SK-N-SH (cell line): ENCODE data around the gene CAGE1. TPM values are rescaled to one million over a fixed set of nuclear protein-coding genes. Genes with fewer than 3 reads are reported as not detected.

Source experiments
- CTCF ChIA-PET: fragments of 300-600, 350-600 bp; formaldehyde crosslinking; extraction: SDS; loops from one replicate; lab custom pipeline; 2021; lab: Yijun Ruan, JAX
- POLR2A ChIA-PET: fragments of 350-600 bp; sonication (Branson Sonifier 250); formaldehyde crosslinking; extraction: SDS; loops from one replicate; lab custom pipeline; 2020; ENCODE audit warnings: antibody characterized with exemption, inconsistent platforms; lab: Yijun Ruan, JAX
- DNase-seq: peaks from one replicate; pipeline ENCODE4 v3.0.0; 2012
- H2AFZ ChIP-seq: fragments of 200-600 bp; sonication (generic); 2 replicates; pipeline ENCODE4 v1.8.1; 2016; ENCODE audit warnings: antibody characterized with exemption, mild to moderate bottlenecking, low read depth
- H3F3A ChIP-seq: fragments of 200-600 bp; sonication (generic); replicated peaks from 2 replicates; pipeline ENCODE3; 2016; ENCODE audit warnings: antibody characterized with exemption, mild to moderate bottlenecking; ENCODE audit not compliant: insufficient read depth
- H3K27ac ChIP-seq, 2 experiments: fragments of 200-500 bp in 1 of 2; fragments of 200-600 bp in 1 of 2; sonication (Bioruptor generic) in 1 of 2; sonication (generic), shearing (Covaris generic) in 1 of 2; 2 replicates each; pipeline versions ENCODE4 v1.5.1 to v1.6.1; 2014 to 2016; ENCODE audit warnings: low read depth in 2 of 2, inconsistent platforms in 1 of 2, low read length in 1 of 2, mild to moderate bottlenecking in 1 of 2, mixed read lengths in 1 of 2
- H3K27me3 ChIP-seq: fragments of 200-600 bp; sonication (generic), shearing (Covaris generic); 2 replicates; pipeline ENCODE4 v1.6.1; 2016; ENCODE audit warnings: mixed run types; ENCODE audit not compliant: insufficient read depth
- H3K36me3 ChIP-seq, 2 experiments: fragments of 200-500 bp in 1 of 2; fragments of 200-600 bp in 1 of 2; sonication (Bioruptor generic) in 1 of 2; sonication (generic) in 1 of 2; replicated peaks in 1 of 2; 2 replicates each; pipeline versions ENCODE3 to v1.5.1; 2014 to 2016; ENCODE audit warnings: low read length in 1 of 2, mild to moderate bottlenecking in 1 of 2; ENCODE audit not compliant: insufficient read depth in 2 of 2, control insufficient read depth in 1 of 2
- H3K4me1 ChIP-seq, 2 experiments: fragments of 200-500 bp in 1 of 2; fragments of 200-600 bp in 1 of 2; sonication (Bioruptor generic) in 1 of 2; sonication (generic), shearing (Covaris generic) in 1 of 2; 2 replicates each; pipeline versions ENCODE4 v1.5.1 to v1.6.1; 2014 to 2016; ENCODE audit warnings: low read depth in 1 of 2, low read length in 1 of 2, mixed run types in 1 of 2; ENCODE audit not compliant: insufficient read depth in 2 of 2, control insufficient read depth in 1 of 2
- H3K4me2 ChIP-seq: fragments of 200-600 bp; sonication (generic), shearing (Covaris generic); 2 replicates; pipeline ENCODE4 v1.6.1; 2017; ENCODE audit warnings: mixed run types
- H3K4me3 ChIP-seq, 2 experiments: fragments of 200-500 bp in 1 of 2; fragments of 200-600 bp in 1 of 2; sonication (Bioruptor generic) in 1 of 2; sonication (generic), shearing (Covaris generic) in 1 of 2; 2 replicates each; pipeline versions ENCODE4 v1.5.1 to v1.8.1; 2014 to 2016; ENCODE audit warnings: low read depth in 2 of 2, inconsistent platforms in 1 of 2, low read length in 1 of 2, mild to moderate bottlenecking in 1 of 2, mixed read lengths in 1 of 2, moderate library complexity in 1 of 2
- H3K79me2 ChIP-seq: fragments of 200-600 bp; sonication (generic); 2 replicates; pipeline ENCODE4 v1.8.1; 2017; ENCODE audit warnings: mild to moderate bottlenecking; ENCODE audit not compliant: insufficient read depth
- H3K9ac ChIP-seq: fragments of 200-600 bp; sonication (generic); 2 replicates; pipeline ENCODE4 v1.6.1; 2017; ENCODE audit warnings: mixed run types
- H3K9me2 ChIP-seq: fragments of 200-600 bp; sonication (generic); 2 replicates; pipeline ENCODE4 v1.6.1; 2017; ENCODE audit warnings: mixed run types
- H3K9me3 ChIP-seq: fragments of 200-600 bp; sonication (generic); 2 replicates; pipeline ENCODE4 v1.6.1; 2017; ENCODE audit warnings: mixed run types, mild to moderate bottlenecking, moderate library complexity
- H4K20me1 ChIP-seq: fragments of 200-600 bp; sonication (generic); 2 replicates; pipeline ENCODE4 v1.6.1; 2017; ENCODE audit warnings: mild to moderate bottlenecking, mixed run types; ENCODE audit not compliant: insufficient read depth
- CHD2 ChIP-seq: fragments of 150-350 bp; IDR thresholded peaks from 2 replicates; pipeline ENCODE4 v1.6.1; 2018; ENCODE audit warnings: low read length; ENCODE audit not compliant: partially characterized antibody
- EP300 ChIP-seq, 2 experiments: IDR thresholded peaks; 2 replicates each; pipeline versions ENCODE4 v1.4.0 to v1.6.1; 2012; ENCODE audit warnings: borderline replicate concordance in 1 of 2, low read depth in 1 of 2, low read length in 1 of 2
- EZH2phosphoT487 ChIP-seq: fragments of 200-600 bp; sonication (generic); IDR thresholded peaks from 2 replicates; pipeline ENCODE4 v1.6.1; 2017; ENCODE audit warnings: low read depth, mixed run types, mild to moderate bottlenecking, antibody characterized with exemption, moderate library complexity, borderline replicate concordance
- FOSL2 ChIP-seq: IDR thresholded peaks from 2 replicates; pipeline ENCODE4 v1.4.0; 2012; ENCODE audit warnings: low read depth, mild to moderate bottlenecking, moderate library complexity, borderline replicate concordance
- FOXM1 ChIP-seq: IDR thresholded peaks from 2 replicates; pipeline ENCODE4 v1.4.0; 2012; ENCODE audit warnings: low read depth, mild to moderate bottlenecking
- GABPA ChIP-seq: IDR thresholded peaks from 2 replicates; pipeline ENCODE4 v1.4.0; 2012; ENCODE audit warnings: low read depth, mild to moderate bottlenecking
- GATA2 ChIP-seq: sonication (generic); formaldehyde crosslinking; IDR thresholded peaks from 2 replicates; pipeline ENCODE4 v1.5.0; 2020; ENCODE audit warnings: mild to moderate bottlenecking, missing genetic modification reagents
- IRF3 ChIP-seq: fragments of 150-350 bp; IDR thresholded peaks from 2 replicates; pipeline ENCODE4 v1.6.1; 2016; ENCODE audit warnings: mild to moderate bottlenecking, low read depth, low read length
- JUND ChIP-seq: IDR thresholded peaks from 2 replicates; pipeline ENCODE4 v1.4.0; 2012
- MAX ChIP-seq: IDR thresholded peaks from 2 replicates; pipeline ENCODE4 v1.4.0; 2012; ENCODE audit warnings: low read depth
- NRF1 ChIP-seq: IDR thresholded peaks from 2 replicates; pipeline ENCODE4 v1.6.1; 2012; ENCODE audit warnings: low read depth, mild to moderate bottlenecking, low read length
- POLR2AphosphoS5 ChIP-seq: IDR thresholded peaks from 2 replicates; pipeline ENCODE4 v1.6.1; 2012; ENCODE audit warnings: low read depth, low read length
- RCOR1 ChIP-seq: fragments of 150-350 bp; IDR thresholded peaks from 2 replicates; pipeline ENCODE4 v1.6.1; 2017; ENCODE audit warnings: antibody characterized with exemption, low read length
- RFX5 ChIP-seq: IDR thresholded peaks from 2 replicates; pipeline ENCODE4 v1.6.1; 2012; ENCODE audit warnings: mild to moderate bottlenecking, improper control_type of control experiment, low read length
- SIN3A ChIP-seq: IDR thresholded peaks from 2 replicates; pipeline ENCODE4 v1.6.1; 2012; ENCODE audit warnings: low read depth, mild to moderate bottlenecking, low read length, moderate library complexity, borderline replicate concordance
- SMC3 ChIP-seq: IDR thresholded peaks from 2 replicates; pipeline ENCODE4 v1.6.1; 2012; ENCODE audit warnings: low read depth, low read length, improper control_type of control experiment
- TCF12 ChIP-seq: IDR thresholded peaks from 2 replicates; pipeline ENCODE4 v1.4.0; 2012
- TEAD4 ChIP-seq: IDR thresholded peaks from 2 replicates; pipeline ENCODE4 v1.4.0; 2012; ENCODE audit warnings: mild to moderate bottlenecking, borderline replicate concordance; ENCODE audit not compliant: insufficient read depth
- USF1 ChIP-seq: IDR thresholded peaks from 2 replicates; pipeline ENCODE4 v1.4.0; 2012; ENCODE audit warnings: low read depth, borderline replicate concordance
- USF2 ChIP-seq: fragments of 150-350 bp; IDR thresholded peaks from 2 replicates; pipeline ENCODE4 v1.6.1; 2017; ENCODE audit warnings: antibody characterized with exemption, low read length, low read depth, borderline replicate concordance
- YY1 ChIP-seq: IDR thresholded peaks from 2 replicates; pipeline ENCODE4 v1.4.0; 2012; ENCODE audit warnings: low read depth, mild to moderate bottlenecking
- ZBTB33 ChIP-seq: IDR thresholded peaks from 2 replicates; pipeline ENCODE4 v1.4.0; 2012; ENCODE audit warnings: low read depth, borderline replicate concordance
- WGBS: methylation state at CpG from one replicate; pipeline ENCODE4 v1.1.6; 2017; ENCODE audit warnings: low lambda C conversion rate; 5-methylcytosine and 5-hydroxymethylcytosine counted together
- polyA plus RNA-seq, 3 experiments: library from polyadenylated mRNA; depleted of rRNA; stranded (reverse); fragments of >200 nt; gene quantifications; 2 replicates each; pipeline ENCODE4 v1.2.3, GENCODE V29; 2012

CAGE1 gene
- polyA plus RNA-seq, 1 of the 3 experiments (the other 2 are of a cell fraction), result not detected

- no peak for TF ChIP-seq MAX
- TF ChIP-seq, all 33 proteins: peak for 0
These were observed 13.2 kb upstream of the CAGE1 start (continued) for GRCh38 chr6:7402716-7403115.

- peaks cover 70 to 86% of the 10 kb centered on the region in 2 experiments for H3K36me3 ChIP-seq
- no peak overlapping the region for H3K4me3 ChIP-seq
- DNase-seq, result no peak
- no peak overlapping the region for H3K27ac ChIP-seq
- no peaks in the 10 kb centered on the region for H3K27me3 ChIP-seq
- TF ChIP-seq GABPA, result no peak
- TF ChIP-seq JUND, result no peak
- TF ChIP-seq NRF1, result no peak
- no peak for TF ChIP-seq CHD2
- no peak for TF ChIP-seq TCF12
- no peak for TF ChIP-seq YY1
- TF ChIP-seq, all 33 proteins: peak for 0
- Histone ChIP-seq H4K20me1 (no peaks in the 10 kb centered on the region), H2AFZ (no peak overlapping the region), H3K9me3 (no peaks in the 10 kb centered on the region), H3K9me2 (no peaks in the 10 kb centered on the region), H3K79me2 (no peaks in the 10 kb centered on the region), H3K4me2 (no peak overlapping the region), H3K9ac (no peak overlapping the region), H3K4me1 (no peaks in the 10 kb centered on the region), H3F3A (no peaks in the 10 kb centered on the region)
- ChIA-PET POLR2A (interaction anchor here (0.5 kb wide), 1 partner anchor 9 kb away, joined by 5 read pairs; no protein-coding TSS in a partner anchor), CTCF (interaction anchor here (1.8 to 2.1 kb wide), 2 partner anchors 125 to 214 kb away, joined by 6 read pairs; no protein-coding TSS in a partner anchor)
- WGBS, result 81% methylated on average over 3 of the region's 3 CpGs
These were observed 11.5 kb upstream of the CAGE1 start for GRCh38 chr6:7401075-7401474.

- Histone ChIP-seq H3K27ac (no peak overlapping the region; a peak in 1 of 4 replicates), H2AFZ (no peak overlapping the region), H3K36me3 (peaks cover 26 to 27% of the 10 kb centered on the region in 2 experiments), H3K79me2 (peaks cover 27% of the 10 kb centered on the region), H3K4me1 (peaks cover 0 to 14% of the 10 kb centered on the region in 2 experiments; a peak in 3 of 4 replicates), H3K9me3 (no peaks in the 10 kb centered on the region), H4K20me1 (no peaks in the 10 kb centered on the region), H3K27me3 (no peaks in the 10 kb centered on the region), H3K4me3 (no peak overlapping the region), H3F3A (peaks cover 8% of the 10 kb centered on the region), H3K9me2 (no peaks in the 10 kb centered on the region), H3K9ac (no peak overlapping the region), H3K4me2 (no peak overlapping the region)
- POLR2A ChIA-PET, result no interaction called here
- 92% methylated on average over 6 of the region's 6 CpGs for WGBS
- CTCF ChIA-PET, result interaction anchor here (1.0 to 3.5 kb wide), 4 partner anchors 43 to 224 kb away, joined by 3 to 11 read pairs (median 4); no protein-coding TSS in a partner anchor
- DNase-seq, result no peak
- no peak for TF ChIP-seq RCOR1
- TF ChIP-seq USF1, result no peak
- TF ChIP-seq CHD2, result no peak
- TF ChIP-seq SMC3, result no peak
- TF ChIP-seq EZH2phosphoT487, result no peak
- no peak for TF ChIP-seq TEAD4
- no peak for TF ChIP-seq FOSL2
- no peak for TF ChIP-seq IRF3
- no peak for TF ChIP-seq FOXM1
- no peak for TF ChIP-seq POLR2AphosphoS5
- TF ChIP-seq ZBTB33, result no peak
- no peak for TF ChIP-seq GATA2
- no peak for TF ChIP-seq JUND
- no peak for TF ChIP-seq EP300 (IDR thresholded peaks at IDR 0.05; ENCODE audit: borderline replicate concordance in 1 of 2, low read depth in 1 of 2, low read length in 1 of 2)
- TF ChIP-seq RFX5, result no peak
- no peak for TF ChIP-seq SIN3A
- TF ChIP-seq USF2, result no peak
These were observed 2.9 kb upstream of the CAGE1 start for GRCh38 chr6:7392402-7392801.
